GM13977 (cell line): ENCODE measurements around the gene LRRC8A.

Experiments
- DNase-seq: peaks from one replicate; pipeline ENCODE4 v3.0.0; 2012; ENCODE audit warnings: low spot score
- CTCF ChIP-seq: IDR thresholded peaks from 2 replicates; pipeline ENCODE4 v1.5.1; 2012; ENCODE audit warnings: mild to moderate bottlenecking, control low read depth; ENCODE audit not compliant: insufficient read depth; ENCODE audit errors: extremely low read depth, missing control alignments
- in situ Hi-C: fragments of 300-500 bp; cut with MboI; formaldehyde crosslinking; loops from one replicate; pipeline ENCODE4 v1.12.0; 2022; ENCODE audit warnings: low sequenced_read_pairs, low pct_unique_long_range_greater_than_20kb, mixed read lengths, inconsistent platforms; ENCODE audit not compliant: unreplicated experiment

The LRRC8A gene

GRCh38 chr9:128910906-128911305 is 29.0 kb downstream of the LRRC8A start:
- no peak for TF ChIP-seq CTCF
- in situ Hi-C loops, result no loop called here
- no peak for DNase-seq

- in situ Hi-C loops, result no loop called here
- DNase-seq, result no peak
- TF ChIP-seq CTCF, result no peak
Measured at GRCh38 chr9:128911529-128912035, 29.6 kb downstream of the LRRC8A start.

- DNase-seq, result no peak
- in situ Hi-C loops, result no loop called here
- TF ChIP-seq CTCF, result no peak
Measured at GRCh38 chr9:128912270-128912853, 30.4 kb downstream of the LRRC8A start.

GRCh38 chr9:128913048-128913900 is 31.3 kb downstream of the LRRC8A start:
- in situ Hi-C loops, result no loop called here

GRCh38 chr9:128913995-128914772 is 32.3 kb downstream of the LRRC8A start:
- no peak for DNase-seq
- no peak for TF ChIP-seq CTCF
- in situ Hi-C loops, result no loop called here

More at GRCh38 chr9:128913048-128913900, 31.3 kb downstream of the LRRC8A start:
- TF ChIP-seq CTCF, result no peak
- DNase-seq, result no peak

GRCh38 chr9:128916204-128916603 is 34.3 kb downstream of the LRRC8A start:
- in situ Hi-C loops, result no loop called here
- TF ChIP-seq CTCF, result no peak
- no peak for DNase-seq
